Neural cell (in vitro differentiated cells): ENCODE data around the gene ZDHHC20. TPM values are rescaled to one million over a fixed set of nuclear protein-coding genes. Genes with fewer than 3 reads are reported as not detected.

Source experiments
- H2AFZ ChIP-seq: fragments of 200-600, 300-800 bp; sonication (generic), shearing (Covaris generic); 2 replicates; pipeline ENCODE4 v1.6.0; 2014; ENCODE audit warnings: low read depth, mild to moderate bottlenecking, antibody characterized with exemption, low read length, moderate library complexity
- H3F3A ChIP-seq: fragments of 200-600 bp; shearing (Covaris generic); 2 replicates; pipeline ENCODE4 v1.6.1; 2016; ENCODE audit warnings: mild to moderate bottlenecking, moderate library complexity, mixed read lengths, antibody characterized with exemption, low read length; ENCODE audit not compliant: insufficient read depth, poor library complexity, severe bottlenecking
- H3K27ac ChIP-seq: fragments of 200-600, 300-800 bp; sonication (generic), shearing (Covaris generic); 2 replicates; pipeline ENCODE4 v1.5.1; 2014; ENCODE audit warnings: mild to moderate bottlenecking, low read length, moderate library complexity
- H3K27me3 ChIP-seq: fragments of 300-800, 200-600 bp; sonication (generic), shearing (Covaris generic); 2 replicates; pipeline ENCODE4 v1.6.0; 2014; ENCODE audit warnings: mild to moderate bottlenecking, low read depth, low read length, moderate library complexity; ENCODE audit not compliant: insufficient read depth
- H3K36me3 ChIP-seq: fragments of 300-800, 200-600 bp; sonication (generic), shearing (Covaris generic); 2 replicates; pipeline ENCODE4 v1.5.1; 2014; ENCODE audit warnings: mild to moderate bottlenecking, antibody characterized with exemption, low read length, moderate library complexity; ENCODE audit not compliant: insufficient read depth
- H3K4me2 ChIP-seq: fragments of 300-800, 200-600 bp; sonication (generic), shearing (Covaris generic); 2 replicates; pipeline ENCODE4 v1.6.0; 2014; ENCODE audit warnings: mild to moderate bottlenecking, low read length
- H3K4me3 ChIP-seq: fragments of 300-800, 200-600 bp; sonication (generic), shearing (Covaris generic); 2 replicates; pipeline ENCODE4 v1.5.1; 2014; ENCODE audit warnings: mild to moderate bottlenecking, low read length, moderate library complexity
- H3K79me2 ChIP-seq: fragments of 200-600 bp; shearing (Covaris generic); replicated peaks from 2 replicates; pipeline ENCODE4 v1.6.0; 2014; ENCODE audit warnings: mild to moderate bottlenecking, low read length, moderate library complexity; ENCODE audit not compliant: insufficient read depth
- H3K9ac ChIP-seq: fragments of 300-800, 200-600 bp; sonication (generic), shearing (Covaris generic); 2 replicates; pipeline ENCODE4 v1.6.1; 2016; ENCODE audit warnings: mild to moderate bottlenecking, low read length, mixed read lengths
- H3K9me2 ChIP-seq: fragments of 200-600 bp; shearing (Covaris generic); 2 replicates; pipeline ENCODE4 v1.6.1; 2016; ENCODE audit warnings: mild to moderate bottlenecking, low read length, mixed read lengths; ENCODE audit not compliant: insufficient read depth
- H3K9me3 ChIP-seq: fragments of 200-600, 300-800 bp; sonication (generic), shearing (Covaris generic); 2 replicates; pipeline ENCODE4 v1.6.1; 2016; ENCODE audit warnings: mild to moderate bottlenecking, mixed run types, low read length, moderate library complexity, mixed read lengths
- H4K20me1 ChIP-seq: fragments of 200-600 bp; shearing (Covaris generic); 2 replicates; pipeline ENCODE4 v1.6.1; 2016; ENCODE audit warnings: mild to moderate bottlenecking, mixed run types; ENCODE audit not compliant: insufficient read depth
- EP300 ChIP-seq: fragments of 450-650 bp; conservative IDR thresholded peaks from 2 replicates; pipeline ENCODE4 v1.6.1; 2014; ENCODE audit warnings: antibody characterized with exemption, mild to moderate bottlenecking, moderate library complexity; ENCODE audit not compliant: poor library complexity, severe bottlenecking
- EZH2 ChIP-seq: fragments of 200-600, 300-800 bp; shearing (Covaris generic), sonication (generic); IDR thresholded peaks from 2 replicates; pipeline ENCODE4 v1.6.1; 2014; ENCODE audit warnings: antibody characterized with exemption, low read length, borderline replicate concordance, mild to moderate bottlenecking; ENCODE audit not compliant: insufficient read depth, poor library complexity, severe bottlenecking
- MXI1 ChIP-seq: fragments of 450-650 bp; conservative IDR thresholded peaks from 2 replicates; pipeline ENCODE4 v1.6.1; 2014; ENCODE audit warnings: antibody characterized with exemption, mild to moderate bottlenecking; ENCODE audit not compliant: poor library complexity, severe bottlenecking
- POLR2AphosphoS5 ChIP-seq: IDR thresholded peaks from 2 replicates; pipeline ENCODE4 v1.6.1; 2012
- RAD21 ChIP-seq: fragments of 450-650 bp; conservative IDR thresholded peaks from 2 replicates; pipeline ENCODE4 v1.6.1; 2014; ENCODE audit warnings: antibody characterized with exemption, mild to moderate bottlenecking, moderate library complexity
- SMC3 ChIP-seq: fragments of 450-650 bp; conservative IDR thresholded peaks from 2 replicates; pipeline ENCODE4 v1.6.1; 2014; ENCODE audit warnings: antibody characterized with exemption, mild to moderate bottlenecking, moderate library complexity; ENCODE audit not compliant: poor library complexity
- TAF1 ChIP-seq: IDR thresholded peaks from 2 replicates; pipeline ENCODE4 v1.6.1; 2012; ENCODE audit warnings: low read depth
- polyA plus RNA-seq: library from polyadenylated mRNA; depleted of rRNA; stranded (reverse); fragments of >200 nt; gene quantifications from 2 replicates; pipeline ENCODE4 v1.2.3, GENCODE V29; 2014
- TF ChIP-seq, protein P1 (sequence below): IDR thresholded peaks from 2 replicates; pipeline ENCODE4 v1.6.1; 2012; ENCODE audit warnings: borderline replicate concordance
- TF ChIP-seq, protein P2 (sequence below): fragments of 450-650 bp; IDR thresholded peaks from 2 replicates; pipeline ENCODE4 v1.5.1; 2014; ENCODE audit warnings: antibody characterized with exemption, mild to moderate bottlenecking, moderate library complexity; ENCODE audit not compliant: poor library complexity, severe bottlenecking

ZDHHC20 gene
- polyA plus RNA-seq, 1 donor from 2014 or later = 43.3 TPM

DNA sequence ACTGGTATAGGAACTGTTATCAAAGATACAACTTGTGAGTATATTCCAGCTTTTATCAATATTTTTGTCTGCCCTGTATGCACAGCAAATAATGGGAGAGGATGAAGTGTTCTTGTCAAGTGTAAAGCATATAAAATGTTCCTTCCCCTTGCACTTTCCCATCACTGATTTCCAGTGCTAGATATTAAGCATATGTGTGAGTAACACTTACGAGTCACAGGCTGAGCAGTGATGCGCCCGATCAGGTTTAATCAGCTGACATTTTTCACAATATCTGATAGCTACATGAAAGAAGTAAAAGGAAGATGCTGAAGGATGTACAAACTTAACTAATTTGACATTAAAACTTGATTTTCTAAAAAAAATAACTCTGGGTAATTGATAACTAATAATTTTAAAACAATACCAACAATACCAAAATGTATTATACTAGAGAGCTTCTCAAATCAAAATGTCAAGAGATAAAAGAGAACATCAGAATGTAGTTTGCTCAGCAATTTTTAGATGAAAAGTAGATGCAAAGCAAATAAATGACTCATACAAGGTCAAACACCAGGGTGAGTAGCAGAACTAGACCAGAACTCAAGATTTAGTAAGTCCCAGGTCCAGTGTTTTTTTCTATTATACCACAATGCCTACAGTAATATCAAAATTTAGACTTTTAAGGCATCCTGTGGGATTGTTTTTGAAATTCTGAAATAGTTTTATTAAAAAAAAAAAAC, 56.4 kb downstream of the ZDHHC20 start:
- H3K9ac ChIP-seq = no peak overlapping the region
- no peak overlapping the region for H2AFZ ChIP-seq
- no peaks in the 10 kb centered on the region for H3K9me3 ChIP-seq
- peaks cover 4% of the 10 kb centered on the region for H3K36me3 ChIP-seq
- H4K20me1 ChIP-seq = no peaks in the 10 kb centered on the region
- no peaks in the 10 kb centered on the region for H3K79me2 ChIP-seq
- H3F3A ChIP-seq = no peaks in the 10 kb centered on the region
- H3K27me3 ChIP-seq = no peaks in the 10 kb centered on the region
- H3K4me3 ChIP-seq = no peak overlapping the region
- no peak overlapping the region for H3K4me2 ChIP-seq
- TF ChIP-seq, protein P1, sequence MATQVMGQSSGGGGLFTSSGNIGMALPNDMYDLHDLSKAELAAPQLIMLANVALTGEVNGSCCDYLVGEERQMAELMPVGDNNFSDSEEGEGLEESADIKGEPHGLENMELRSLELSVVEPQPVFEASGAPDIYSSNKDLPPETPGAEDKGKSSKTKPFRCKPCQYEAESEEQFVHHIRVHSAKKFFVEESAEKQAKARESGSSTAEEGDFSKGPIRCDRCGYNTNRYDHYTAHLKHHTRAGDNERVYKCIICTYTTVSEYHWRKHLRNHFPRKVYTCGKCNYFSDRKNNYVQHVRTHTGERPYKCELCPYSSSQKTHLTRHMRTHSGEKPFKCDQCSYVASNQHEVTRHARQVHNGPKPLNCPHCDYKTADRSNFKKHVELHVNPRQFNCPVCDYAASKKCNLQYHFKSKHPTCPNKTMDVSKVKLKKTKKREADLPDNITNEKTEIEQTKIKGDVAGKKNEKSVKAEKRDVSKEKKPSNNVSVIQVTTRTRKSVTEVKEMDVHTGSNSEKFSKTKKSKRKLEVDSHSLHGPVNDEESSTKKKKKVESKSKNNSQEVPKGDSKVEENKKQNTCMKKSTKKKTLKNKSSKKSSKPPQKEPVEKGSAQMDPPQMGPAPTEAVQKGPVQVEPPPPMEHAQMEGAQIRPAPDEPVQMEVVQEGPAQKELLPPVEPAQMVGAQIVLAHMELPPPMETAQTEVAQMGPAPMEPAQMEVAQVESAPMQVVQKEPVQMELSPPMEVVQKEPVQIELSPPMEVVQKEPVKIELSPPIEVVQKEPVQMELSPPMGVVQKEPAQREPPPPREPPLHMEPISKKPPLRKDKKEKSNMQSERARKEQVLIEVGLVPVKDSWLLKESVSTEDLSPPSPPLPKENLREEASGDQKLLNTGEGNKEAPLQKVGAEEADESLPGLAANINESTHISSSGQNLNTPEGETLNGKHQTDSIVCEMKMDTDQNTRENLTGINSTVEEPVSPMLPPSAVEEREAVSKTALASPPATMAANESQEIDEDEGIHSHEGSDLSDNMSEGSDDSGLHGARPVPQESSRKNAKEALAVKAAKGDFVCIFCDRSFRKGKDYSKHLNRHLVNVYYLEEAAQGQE = no peak
- H3K27ac ChIP-seq = no peak overlapping the region
- no peaks in the 10 kb centered on the region for H3K9me2 ChIP-seq

DNA sequence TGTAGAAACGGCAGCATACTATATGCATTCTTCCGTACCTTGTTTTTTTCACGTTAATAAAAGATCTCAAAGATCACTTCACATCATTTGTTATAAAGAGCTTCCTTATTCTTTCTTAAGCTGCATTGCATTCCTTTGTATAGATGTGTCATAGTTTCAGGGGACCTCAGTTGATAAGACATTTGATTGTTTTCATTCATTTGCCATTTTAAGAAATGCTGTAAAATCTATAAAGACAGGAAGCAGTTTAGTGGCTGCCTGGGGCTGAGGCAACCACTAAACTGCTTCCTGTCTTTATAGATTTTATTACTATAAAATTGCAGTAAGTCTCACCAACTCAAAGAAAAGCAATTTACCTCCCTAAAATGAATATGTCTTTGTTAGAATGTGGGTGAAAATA, 59.4 kb downstream of the ZDHHC20 start:
- H3K4me3 ChIP-seq = no peak overlapping the region
- no peak overlapping the region for H2AFZ ChIP-seq
- H3K9ac ChIP-seq = no peak overlapping the region
- no peaks in the 10 kb centered on the region for H3K9me3 ChIP-seq
- H3K4me2 ChIP-seq = no peak overlapping the region
- H3K27ac ChIP-seq = no peak overlapping the region
- TF ChIP-seq POLR2AphosphoS5 (no peak), RAD21 (no peak), SMC3 (no peak), MXI1 (no peak), EZH2 (no peak), TAF1 (no peak), EP300 (no peak)
- TF ChIP-seq, protein P1 = no peak
- TF ChIP-seq, protein P2, sequence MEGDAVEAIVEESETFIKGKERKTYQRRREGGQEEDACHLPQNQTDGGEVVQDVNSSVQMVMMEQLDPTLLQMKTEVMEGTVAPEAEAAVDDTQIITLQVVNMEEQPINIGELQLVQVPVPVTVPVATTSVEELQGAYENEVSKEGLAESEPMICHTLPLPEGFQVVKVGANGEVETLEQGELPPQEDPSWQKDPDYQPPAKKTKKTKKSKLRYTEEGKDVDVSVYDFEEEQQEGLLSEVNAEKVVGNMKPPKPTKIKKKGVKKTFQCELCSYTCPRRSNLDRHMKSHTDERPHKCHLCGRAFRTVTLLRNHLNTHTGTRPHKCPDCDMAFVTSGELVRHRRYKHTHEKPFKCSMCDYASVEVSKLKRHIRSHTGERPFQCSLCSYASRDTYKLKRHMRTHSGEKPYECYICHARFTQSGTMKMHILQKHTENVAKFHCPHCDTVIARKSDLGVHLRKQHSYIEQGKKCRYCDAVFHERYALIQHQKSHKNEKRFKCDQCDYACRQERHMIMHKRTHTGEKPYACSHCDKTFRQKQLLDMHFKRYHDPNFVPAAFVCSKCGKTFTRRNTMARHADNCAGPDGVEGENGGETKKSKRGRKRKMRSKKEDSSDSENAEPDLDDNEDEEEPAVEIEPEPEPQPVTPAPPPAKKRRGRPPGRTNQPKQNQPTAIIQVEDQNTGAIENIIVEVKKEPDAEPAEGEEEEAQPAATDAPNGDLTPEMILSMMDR = no peak
- H4K20me1 ChIP-seq = no peaks in the 10 kb centered on the region
- no peaks in the 10 kb centered on the region for H3K79me2 ChIP-seq
- no peaks in the 10 kb centered on the region for H3K9me2 ChIP-seq
- H3K36me3 ChIP-seq = no peaks in the 10 kb centered on the region
- H3K27me3 ChIP-seq = no peaks in the 10 kb centered on the region
- H3F3A ChIP-seq = no peaks in the 10 kb centered on the region
